HG02970 (cell line): ENCODE data around the gene SRSF11.

Experiments
- ATAC-seq: cut with Tn5 transposase; IDR thresholded peaks from one replicate; pipeline ENCODE4 v1.9.1; 2021; ENCODE audit warnings: mild to moderate bottlenecking, moderate library complexity, moderate number of reproducible peaks; ENCODE audit not compliant: unreplicated experiment, low FRiP score

The SRSF11 gene

GRCh38 chr1:70295749-70296148 lies 74.6 kb downstream of the SRSF11 start:
- no peak for ATAC-seq

GRCh38 chr1:70299472-70299871 lies 78.3 kb downstream of the SRSF11 start:
- no peak for ATAC-seq
